Fibroblast of upper back skin (primary cell): ENCODE measurements around the gene GUK1.

Source experiments
- DNase-seq: peaks from one replicate; pipeline ENCODE4 v3.0.0-alpha.2; 2013

The GUK1 gene

GRCh38 chr1:228136901-228137300 lies 3.2 kb upstream of the GUK1 start:
- no peak for DNase-seq

- no peak for DNase-seq
Observed at GRCh38 chr1:228139406-228139930, 611 bp upstream of the GUK1 start.

- no peak for DNase-seq
Observed at GRCh38 chr1:228140724-228141225, 696 bp downstream of the GUK1 start.

- peak; percentile 44 for DNase-seq
Observed at GRCh38 chr1:228141226-228142044, 1.4 kb downstream of the GUK1 start.

- DNase-seq: no peak
Observed at GRCh38 chr1:228142155-228142691, 2.1 kb downstream of the GUK1 start.

GRCh38 chr1:228142701-228143136 lies 2.6 kb downstream of the GUK1 start:
- no peak for DNase-seq

- DNase-seq: no peak
Observed at GRCh38 chr1:228143480-228144192, 3.6 kb downstream of the GUK1 start.

GRCh38 chr1:228144193-228144992 lies 4.3 kb downstream of the GUK1 start:
- DNase-seq: no peak

GRCh38 chr1:228144993-228145343 lies 4.9 kb downstream of the GUK1 start:
- DNase-seq: no peak

- no peak for DNase-seq
Observed at GRCh38 chr1:228145463-228146416, 5.7 kb downstream of the GUK1 start.

- no peak for DNase-seq
Observed at GRCh38 chr1:228146417-228147150, 6.5 kb downstream of the GUK1 start.

- no peak for DNase-seq
Observed at GRCh38 chr1:228147151-228147693, 7.1 kb downstream of the GUK1 start.

- DNase-seq: no peak
Observed at GRCh38 chr1:228147768-228148167, 7.7 kb downstream of the GUK1 start.

- no peak for DNase-seq
Observed at GRCh38 chr1:228148196-228148861, 8.2 kb downstream of the GUK1 start.

- DNase-seq: no peak
Observed at GRCh38 chr1:228148935-228149405, 8.9 kb downstream of the GUK1 start.

- no peak for DNase-seq
Observed at GRCh38 chr1:228149406-228150119, 9.5 kb downstream of the GUK1 start, which contains the start of gene GJC2. Gene GJC2 (plus strand): TSS chr1:228149930. CDS start chr1:228157759, 7,829 bp downstream.

- no peak for DNase-seq
Observed at GRCh38 chr1:228150120-228150460, 10.0 kb downstream of the GUK1 start.

GRCh38 chr1:228150461-228151179 lies 10.5 kb downstream of the GUK1 start:
- DNase-seq: peak; percentile 90
